ENCODE measurements around the gene CFAP46.

DNA sequence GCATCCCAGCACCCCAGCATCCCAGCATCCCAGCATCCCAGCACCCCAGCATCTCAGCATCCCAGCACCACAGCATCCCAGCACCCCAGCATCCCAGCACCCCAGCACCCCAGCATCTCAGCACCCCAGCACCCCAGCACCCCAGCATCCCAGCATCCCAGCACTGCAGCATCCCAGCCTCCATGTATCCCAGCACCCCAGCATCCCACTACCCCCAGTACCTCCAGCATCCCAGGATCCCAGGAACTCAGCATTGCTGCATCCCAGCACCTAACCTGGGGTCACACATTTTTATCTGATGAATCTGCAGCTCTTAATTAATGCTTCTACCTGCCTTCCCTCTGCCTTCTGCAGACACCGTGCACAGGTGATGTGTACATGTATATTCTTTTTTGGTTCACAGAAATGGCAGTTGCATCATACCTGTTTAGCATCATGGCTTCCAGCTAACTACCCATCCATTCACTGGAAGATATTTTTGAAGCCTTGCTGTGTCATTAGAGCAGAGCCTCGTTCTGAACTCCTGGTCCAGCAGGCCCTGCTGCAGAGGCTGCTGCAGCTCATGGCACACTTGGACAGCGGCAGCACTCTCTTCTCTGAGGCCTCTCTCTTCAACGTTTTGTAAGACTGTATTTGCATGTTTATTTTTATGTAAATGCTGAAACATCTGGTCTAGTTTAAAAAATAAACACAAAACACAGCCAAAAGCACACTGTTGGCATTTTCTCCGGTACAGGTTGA lies 4.6 kb upstream of the CFAP46 start:
- TF ChIP-seq, protein P1, sequence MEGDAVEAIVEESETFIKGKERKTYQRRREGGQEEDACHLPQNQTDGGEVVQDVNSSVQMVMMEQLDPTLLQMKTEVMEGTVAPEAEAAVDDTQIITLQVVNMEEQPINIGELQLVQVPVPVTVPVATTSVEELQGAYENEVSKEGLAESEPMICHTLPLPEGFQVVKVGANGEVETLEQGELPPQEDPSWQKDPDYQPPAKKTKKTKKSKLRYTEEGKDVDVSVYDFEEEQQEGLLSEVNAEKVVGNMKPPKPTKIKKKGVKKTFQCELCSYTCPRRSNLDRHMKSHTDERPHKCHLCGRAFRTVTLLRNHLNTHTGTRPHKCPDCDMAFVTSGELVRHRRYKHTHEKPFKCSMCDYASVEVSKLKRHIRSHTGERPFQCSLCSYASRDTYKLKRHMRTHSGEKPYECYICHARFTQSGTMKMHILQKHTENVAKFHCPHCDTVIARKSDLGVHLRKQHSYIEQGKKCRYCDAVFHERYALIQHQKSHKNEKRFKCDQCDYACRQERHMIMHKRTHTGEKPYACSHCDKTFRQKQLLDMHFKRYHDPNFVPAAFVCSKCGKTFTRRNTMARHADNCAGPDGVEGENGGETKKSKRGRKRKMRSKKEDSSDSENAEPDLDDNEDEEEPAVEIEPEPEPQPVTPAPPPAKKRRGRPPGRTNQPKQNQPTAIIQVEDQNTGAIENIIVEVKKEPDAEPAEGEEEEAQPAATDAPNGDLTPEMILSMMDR (IDR thresholded peaks at IDR 0.05): no peak
- no peak for TF ChIP-seq EP300 (IDR thresholded peaks at IDR 0.05)

Data from upper lobe of left lung (tissue), 4 donors.